IMR-90 (cell line): Measurements from ENCODE around the gene RNASEH2B. TPM values are rescaled to one million over a fixed set of nuclear protein-coding genes. Genes with fewer than 3 reads are reported as not detected.

Experiments
- ATAC-seq: fragments of 200-7000 bp; cut with Tn5 transposase; 2 replicates; pipeline ENCODE4 v1.9.1; 2020; ENCODE audit warnings: low read depth, mild to moderate bottlenecking, moderate library complexity
- BruUV-seq: library from RNA; stranded (reverse); fragments of 400-500 nt; replicated peaks from 2 replicates; lab custom pipeline; 2021; lab: Mats Ljungman, UMichigan
- CTCF ChIA-PET: fragments of 300-600 bp; formaldehyde crosslinking; extraction: SDS; loops from one replicate; lab custom pipeline; 2021; ENCODE audit warnings: antibody characterized with exemption; lab: Yijun Ruan, JAX
- POLR2A ChIA-PET: fragments of 300-600 bp; sonication (Branson Sonifier 250); formaldehyde crosslinking; loops from one replicate; lab custom pipeline; 2022; ENCODE audit warnings: antibody characterized with exemption; ENCODE audit not compliant: unreplicated experiment; lab: Charles Lee
- DNase-seq: peaks from one replicate; pipeline ENCODE4 v3.0.0; 2013
- H2AFZ ChIP-seq: replicated peaks from 2 replicates; pipeline ENCODE3; 2013; ENCODE audit warnings: low read length, mild to moderate bottlenecking; ENCODE audit not compliant: poor library complexity
- H2AK5ac ChIP-seq: 2 replicates; pipeline ENCODE4 v1.6.1; 2013; ENCODE audit warnings: low read depth, low read length, inconsistent platforms
- H2AK9ac ChIP-seq: replicated peaks from 2 replicates; pipeline ENCODE3; 2013; ENCODE audit warnings: mild to moderate bottlenecking, low read depth, low read length, moderate library complexity; ENCODE audit not compliant: poor library complexity
- H2BK120ac ChIP-seq: 2 replicates; pipeline ENCODE4 v1.6.1; 2013; ENCODE audit warnings: low read depth, low read length, inconsistent platforms
- H2BK15ac ChIP-seq: 3 replicates; pipeline ENCODE4 v1.6.1; 2013; ENCODE audit warnings: low read depth, low read length, inconsistent platforms
- H2BK20ac ChIP-seq: 2 replicates; pipeline ENCODE4 v1.6.1; 2013; ENCODE audit warnings: low read depth, mild to moderate bottlenecking, inconsistent platforms, low read length, moderate library complexity
- H2BK5ac ChIP-seq: 2 replicates; pipeline ENCODE4 v1.6.1; 2013; ENCODE audit warnings: mild to moderate bottlenecking, low read depth, low read length, inconsistent platforms; ENCODE audit not compliant: poor library complexity, severe bottlenecking
- H3K14ac ChIP-seq: replicated peaks from 2 replicates; pipeline ENCODE4 v1.6.1; 2013; ENCODE audit warnings: low read depth, low read length, inconsistent platforms
- H3K18ac ChIP-seq: 2 replicates; pipeline ENCODE4 v1.6.1; 2013; ENCODE audit warnings: low read depth, low read length, control low read depth
- H3K23ac ChIP-seq: 2 replicates; pipeline ENCODE4 v1.6.1; 2013; ENCODE audit warnings: low read depth, low read length, inconsistent platforms
- H3K27ac ChIP-seq: 2 replicates; pipeline ENCODE4 v1.5.1; 2013; ENCODE audit warnings: mild to moderate bottlenecking, control low read depth, low read length; ENCODE audit not compliant: insufficient read depth
- H3K27me3 ChIP-seq: 2 replicates; pipeline ENCODE4 v1.6.1; 2013; ENCODE audit warnings: low read length; ENCODE audit not compliant: control insufficient read depth, insufficient read depth
- H3K36me3 ChIP-seq: 2 replicates; pipeline ENCODE4 v1.6.1; 2013; ENCODE audit warnings: low read length, mixed read lengths; ENCODE audit not compliant: control insufficient read depth, insufficient read depth
- H3K4ac ChIP-seq: 2 replicates; pipeline ENCODE4 v1.6.1; 2013; ENCODE audit warnings: low read depth, low read length, inconsistent platforms
- H3K4me1 ChIP-seq: 2 replicates; pipeline ENCODE4 v1.6.1; 2013; ENCODE audit warnings: low read length, mixed read lengths; ENCODE audit not compliant: control insufficient read depth, insufficient read depth
- H3K4me2 ChIP-seq: 2 replicates; pipeline ENCODE4 v1.6.1; 2013; ENCODE audit warnings: low read depth, mild to moderate bottlenecking, control low read depth, low read length, moderate library complexity
- H3K4me3 ChIP-seq: 2 replicates; pipeline ENCODE4 v1.5.1; 2013; ENCODE audit warnings: low read depth, mild to moderate bottlenecking, control low read depth, low read length, moderate library complexity; ENCODE audit not compliant: insufficient read depth
- H3K56ac ChIP-seq: 2 replicates; pipeline ENCODE4 v1.6.1; 2013; ENCODE audit warnings: low read length, inconsistent platforms; ENCODE audit not compliant: insufficient read depth; ENCODE audit errors: extremely low read depth
- H3K79me1 ChIP-seq, 2 experiments: 2 replicates each; pipeline ENCODE4 v1.6.1; 2013; ENCODE audit warnings: low read length in 2 of 2, inconsistent platforms in 1 of 2, low read depth in 1 of 2
- H3K9ac ChIP-seq: 2 replicates; pipeline ENCODE4 v1.6.1; 2013; ENCODE audit warnings: low read depth, low read length, control low read depth
- H3K9me1 ChIP-seq: 2 replicates; pipeline ENCODE4 v1.6.1; 2013; ENCODE audit warnings: low read length, inconsistent platforms; ENCODE audit not compliant: insufficient read depth
- H3K9me3 ChIP-seq: 2 replicates; pipeline ENCODE4 v1.6.1; 2013; ENCODE audit warnings: low read length; ENCODE audit not compliant: control insufficient read depth, insufficient read depth
- H4K20me1 ChIP-seq: 2 replicates; pipeline ENCODE4 v1.6.1; 2013; ENCODE audit warnings: low read length, inconsistent platforms; ENCODE audit not compliant: insufficient read depth
- H4K5ac ChIP-seq: 2 replicates; pipeline ENCODE4 v1.6.1; 2013; ENCODE audit warnings: mild to moderate bottlenecking, low read depth, low read length, control low read depth
- H4K8ac ChIP-seq, 2 experiments: 2 replicates each; pipeline ENCODE4 v1.6.1; 2013; ENCODE audit warnings: low read depth in 2 of 2, low read length in 2 of 2, control low read depth in 1 of 2, inconsistent platforms in 1 of 2
- H4K91ac ChIP-seq: 2 replicates; pipeline ENCODE4 v1.6.1; 2013; ENCODE audit warnings: low read depth, low read length, inconsistent platforms; ENCODE audit not compliant: insufficient read depth
- BHLHE40 ChIP-seq: fragments of 150-350 bp; IDR thresholded peaks from 2 replicates; pipeline ENCODE4 v1.6.1; 2016; ENCODE audit warnings: mild to moderate bottlenecking, low read depth, low read length
- CEBPB ChIP-seq: IDR thresholded peaks from 2 replicates; pipeline ENCODE4 v1.6.1; 2012; ENCODE audit warnings: low read depth, low read length, improper control_type of control experiment
- CHD1 ChIP-seq: IDR thresholded peaks from 2 replicates; pipeline ENCODE4 v1.6.1; 2012; ENCODE audit warnings: low read depth, low read length, improper control_type of control experiment
- ELK1 ChIP-seq: fragments of 150-350 bp; IDR thresholded peaks from 2 replicates; pipeline ENCODE4 v1.6.1; 2016; ENCODE audit warnings: low read depth, mild to moderate bottlenecking, low read length, moderate library complexity, borderline replicate concordance
- FOS ChIP-seq: fragments of 150-350 bp; IDR thresholded peaks from 2 replicates; pipeline ENCODE4 v1.6.1; 2016; ENCODE audit warnings: low read depth, low read length
- MAFK ChIP-seq: IDR thresholded peaks from 2 replicates; pipeline ENCODE4 v1.6.1; 2012; ENCODE audit warnings: low read depth, low read length, improper control_type of control experiment
- MAZ ChIP-seq: IDR thresholded peaks from 2 replicates; pipeline ENCODE4 v1.6.1; 2012; ENCODE audit warnings: low read depth, mild to moderate bottlenecking, low read length, improper control_type of control experiment, moderate library complexity, borderline replicate concordance
- MXI1 ChIP-seq: IDR thresholded peaks from 2 replicates; pipeline ENCODE4 v1.6.1; 2012; ENCODE audit warnings: low read depth, mild to moderate bottlenecking, low read length, moderate library complexity, borderline replicate concordance
- NFE2L2 ChIP-seq: fragments of 150-350 bp; IDR thresholded peaks from 2 replicates; pipeline ENCODE4 v1.6.1; 2016; ENCODE audit warnings: low read depth, mild to moderate bottlenecking, low read length
- POLR2A ChIP-seq: IDR thresholded peaks from 2 replicates; pipeline ENCODE4 v1.6.1; 2012; ENCODE audit warnings: mild to moderate bottlenecking, low read depth, low read length
- RAD21 ChIP-seq: IDR thresholded peaks from 2 replicates; pipeline ENCODE4 v1.6.1; 2012; ENCODE audit warnings: low read length, improper control_type of control experiment
- RCOR1 ChIP-seq: IDR thresholded peaks from 2 replicates; pipeline ENCODE4 v1.6.1; 2012; ENCODE audit warnings: mild to moderate bottlenecking, low read length, improper control_type of control experiment; ENCODE audit not compliant: insufficient replicate concordance
- RFX5 ChIP-seq: IDR thresholded peaks from 2 replicates; pipeline ENCODE4 v1.8.0; 2012; ENCODE audit warnings: low read depth, mild to moderate bottlenecking, low read length, moderate library complexity
- SMC3 ChIP-seq: fragments of 150-350 bp; IDR thresholded peaks from 2 replicates; pipeline ENCODE4 v1.6.1; 2016; ENCODE audit warnings: low read depth, mild to moderate bottlenecking, antibody characterized with exemption, low read length, moderate library complexity
- WGBS, 2 experiments: methylation state at CpG; one replicate each; pipeline versions ENCODE4 v1.1.5 to v1.1.7; 2013; ENCODE audit warnings: missing lambda C conversion rate in 2 of 2; ENCODE audit not compliant: insufficient read length in 1 of 2; ENCODE audit errors: extremely low coverage in 2 of 2; 5-methylcytosine and 5-hydroxymethylcytosine counted together
- dilution Hi-C: fragments of 300-500 bp; cut with HindIII; formaldehyde crosslinking; loops from one replicate; pipeline ENCODE4 v1.14.3; 2018; ENCODE audit warnings: low sequenced_read_pairs; ENCODE audit not compliant: unreplicated experiment
- in situ Hi-C: fragments of 300-500 bp; cut with MboI; formaldehyde crosslinking; loops from 3 replicates; pipeline ENCODE4 v1.14.3; 2019; ENCODE audit warnings: low sequenced_read_pairs, inconsistent platforms, mixed read lengths
- intact Hi-C: fragments of 100-400 bp; cut with micrococcal nuclease; formaldehyde crosslinking; loops from 2 replicates; pipeline ENCODE4 v1.10.0; 2022
- polyA plus RNA-seq, 3 experiments: library from polyadenylated mRNA; depleted of rRNA; stranded (reverse); fragments of >200 nt; gene quantifications; 2 replicates each; pipeline ENCODE4 v1.2.3, GENCODE V29; 2012; ENCODE audit warnings: low replicate concordance in 1 of 3
- total RNA-seq: library from RNA; depleted of rRNA; stranded (reverse); fragments of >200 nt; gene quantifications from 2 replicates; pipeline ENCODE4 v1.2.3, GENCODE V29; 2012
- TF ChIP-seq, protein P1 (sequence below): fragments of 150-350 bp; IDR thresholded peaks from 2 replicates; pipeline ENCODE4 v1.6.1; 2017; ENCODE audit warnings: mild to moderate bottlenecking, antibody characterized with exemption, low read length, low read depth
- TF ChIP-seq, protein P2 (sequence below): conservative IDR thresholded peaks from 2 replicates; pipeline ENCODE4 v1.5.1; 2012; ENCODE audit warnings: mild to moderate bottlenecking, low read depth, low read length, improper control_type of control experiment

The RNASEH2B gene
- total and polyA plus RNA-seq, 2 of the 4 experiments (the other 2 are of a cell fraction), result 11.2 to 14.2 TPM

GRCh38 chr13:50974268-50974667 lies 64.7 kb downstream of the RNASEH2B start:
- Histone ChIP-seq H3K79me1 (no peaks in the 10 kb centered on the region), H2BK5ac (no peak overlapping the region), H3K18ac (no peak overlapping the region), H2BK120ac (no peak overlapping the region), H3K4ac (no peak overlapping the region), H3K14ac (no peak overlapping the region), H4K20me1 (no peaks in the 10 kb centered on the region), H2BK15ac (no peak overlapping the region), H3K23ac (no peak overlapping the region), H3K27ac (no peak overlapping the region), H3K56ac (no peak overlapping the region), H3K36me3 (no peaks in the 10 kb centered on the region), H2BK20ac (no peak overlapping the region), H3K27me3 (no peaks in the 10 kb centered on the region), H2AK5ac (no peak overlapping the region), H3K9me1 (no peaks in the 10 kb centered on the region; the same call in 1 of the 2 replicates), H4K5ac (no peak overlapping the region), H2AK9ac (no peak overlapping the region), H3K4me3 (no peak overlapping the region), H4K8ac (no peak overlapping the region), H3K9me3 (no peaks in the 10 kb centered on the region), H3K9ac (no peak overlapping the region), H4K91ac (no peak overlapping the region), H3K4me1 (no peaks in the 10 kb centered on the region), H3K4me2 (no peak overlapping the region), H2AFZ (no peak overlapping the region)
- in situ Hi-C loops (no loop called here), intact Hi-C loops (no loop called here), dilution Hi-C loops (no loop called here)
- ATAC-seq, result no peak
- no peak for TF ChIP-seq CEBPB
- no peak for TF ChIP-seq MAZ
- TF ChIP-seq, protein P1, sequence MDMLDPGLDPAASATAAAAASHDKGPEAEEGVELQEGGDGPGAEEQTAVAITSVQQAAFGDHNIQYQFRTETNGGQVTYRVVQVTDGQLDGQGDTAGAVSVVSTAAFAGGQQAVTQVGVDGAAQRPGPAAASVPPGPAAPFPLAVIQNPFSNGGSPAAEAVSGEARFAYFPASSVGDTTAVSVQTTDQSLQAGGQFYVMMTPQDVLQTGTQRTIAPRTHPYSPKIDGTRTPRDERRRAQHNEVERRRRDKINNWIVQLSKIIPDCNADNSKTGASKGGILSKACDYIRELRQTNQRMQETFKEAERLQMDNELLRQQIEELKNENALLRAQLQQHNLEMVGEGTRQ, result no peak
- no peak for TF ChIP-seq SMC3
- no peak for TF ChIP-seq ELK1
- no peak for TF ChIP-seq RFX5
- no peak for TF ChIP-seq MAFK
- TF ChIP-seq NFE2L2, result no peak
- TF ChIP-seq CHD1, result no peak
- no peak for TF ChIP-seq RAD21
- no peak for TF ChIP-seq FOS
- no peak for TF ChIP-seq POLR2A
- TF ChIP-seq, protein P2, sequence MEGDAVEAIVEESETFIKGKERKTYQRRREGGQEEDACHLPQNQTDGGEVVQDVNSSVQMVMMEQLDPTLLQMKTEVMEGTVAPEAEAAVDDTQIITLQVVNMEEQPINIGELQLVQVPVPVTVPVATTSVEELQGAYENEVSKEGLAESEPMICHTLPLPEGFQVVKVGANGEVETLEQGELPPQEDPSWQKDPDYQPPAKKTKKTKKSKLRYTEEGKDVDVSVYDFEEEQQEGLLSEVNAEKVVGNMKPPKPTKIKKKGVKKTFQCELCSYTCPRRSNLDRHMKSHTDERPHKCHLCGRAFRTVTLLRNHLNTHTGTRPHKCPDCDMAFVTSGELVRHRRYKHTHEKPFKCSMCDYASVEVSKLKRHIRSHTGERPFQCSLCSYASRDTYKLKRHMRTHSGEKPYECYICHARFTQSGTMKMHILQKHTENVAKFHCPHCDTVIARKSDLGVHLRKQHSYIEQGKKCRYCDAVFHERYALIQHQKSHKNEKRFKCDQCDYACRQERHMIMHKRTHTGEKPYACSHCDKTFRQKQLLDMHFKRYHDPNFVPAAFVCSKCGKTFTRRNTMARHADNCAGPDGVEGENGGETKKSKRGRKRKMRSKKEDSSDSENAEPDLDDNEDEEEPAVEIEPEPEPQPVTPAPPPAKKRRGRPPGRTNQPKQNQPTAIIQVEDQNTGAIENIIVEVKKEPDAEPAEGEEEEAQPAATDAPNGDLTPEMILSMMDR, result no peak
- no peak for TF ChIP-seq MXI1
- TF ChIP-seq BHLHE40, result no peak
- no peak for TF ChIP-seq RCOR1
- no peak for DNase-seq
- WGBS, 2 experiments, result 89 to 100% methylated on average over 1 of the region's 3 CpGs
- ChIA-PET CTCF (no interaction called here), POLR2A (no interaction called here)
- BruUV-seq, result no TSS peak
